ENCODE measurements around the gene DCDC2. TPM values are rescaled to one million over a fixed set of nuclear protein-coding genes. Genes with fewer than 3 reads are reported as not detected.
"Not testable (repeated sequence)": the region's sequence is repeated elsewhere in the genome, so short reads cannot be mapped to it uniquely, and the experiment has no call there.

DCDC2 gene
- total RNA-seq, 2 experiments from 2014 or later, result not detected

GRCh38 chr6:24329451-24329850 lies 28.4 kb downstream of the DCDC2 start:
- Mint-ChIP-seq H3K27ac (no peak overlapping the region), H3K9me3 (no peaks in the 10 kb centered on the region), H3K27me3 (peaks cover 17% of the 10 kb centered on the region), H3K4me1 (no peaks in the 10 kb centered on the region), H3K4me3 (no peak overlapping the region), H3K36me3 (ENCODE audit: low read depth) (no peaks in the 10 kb centered on the region)
- ChIA-PET POLR2A (no interaction called here), CTCF (no interaction called here)
- DNase-seq, result no peak

DNA sequence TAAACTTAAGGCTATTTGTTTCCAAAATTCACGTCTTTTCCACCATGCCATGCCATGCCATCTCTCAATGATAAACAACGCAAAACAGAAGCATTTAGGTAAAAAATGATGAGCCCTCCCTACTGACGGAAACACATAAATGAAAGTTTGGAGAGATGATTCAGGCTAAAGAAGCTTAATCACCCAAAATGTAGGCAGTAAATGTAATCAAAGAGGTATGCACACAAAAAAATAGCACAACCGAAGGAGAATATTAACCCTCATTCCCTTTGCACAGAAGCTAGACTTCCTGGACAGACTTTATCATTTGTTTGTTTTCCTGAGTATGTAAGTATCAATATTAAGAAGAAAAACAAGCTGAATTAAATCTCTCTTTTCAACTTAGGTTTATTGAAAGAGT lies 28.8 kb downstream of the DCDC2 start:
- Mint-ChIP-seq H3K9me3 (no peaks in the 10 kb centered on the region), H3K4me3 (no peak overlapping the region), H3K27ac (no peak overlapping the region), H3K27me3 (peaks cover 18% of the 10 kb centered on the region), H3K4me1 (no peaks in the 10 kb centered on the region), H3K36me3 (ENCODE audit: low read depth) (no peaks in the 10 kb centered on the region)
- ChIA-PET POLR2A (no interaction called here), CTCF (no interaction called here)
- no peak for DNase-seq

DNA sequence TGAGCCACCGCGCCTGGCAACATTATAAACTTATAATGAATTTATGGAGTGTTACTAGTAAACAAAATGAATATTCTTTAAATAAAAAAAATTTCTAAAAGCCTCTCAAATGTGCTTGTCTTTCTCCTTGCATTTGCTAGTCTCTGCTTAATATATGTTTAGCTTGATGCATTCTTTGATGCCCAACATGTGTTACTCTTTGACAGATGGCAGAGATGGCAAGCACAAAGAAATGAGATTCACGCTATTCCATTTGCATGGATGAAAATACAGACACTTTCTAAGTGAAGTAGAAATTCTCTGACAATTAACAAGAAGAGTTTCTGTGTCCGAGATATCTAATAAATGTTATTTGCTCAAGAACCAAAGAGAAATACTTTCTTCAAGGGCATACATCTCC lies 30.1 kb downstream of the DCDC2 start:
- H3K4me1 Mint-ChIP-seq, result no peaks in the 10 kb centered on the region
- H3K4me3 Mint-ChIP-seq, result no peak overlapping the region

DNA sequence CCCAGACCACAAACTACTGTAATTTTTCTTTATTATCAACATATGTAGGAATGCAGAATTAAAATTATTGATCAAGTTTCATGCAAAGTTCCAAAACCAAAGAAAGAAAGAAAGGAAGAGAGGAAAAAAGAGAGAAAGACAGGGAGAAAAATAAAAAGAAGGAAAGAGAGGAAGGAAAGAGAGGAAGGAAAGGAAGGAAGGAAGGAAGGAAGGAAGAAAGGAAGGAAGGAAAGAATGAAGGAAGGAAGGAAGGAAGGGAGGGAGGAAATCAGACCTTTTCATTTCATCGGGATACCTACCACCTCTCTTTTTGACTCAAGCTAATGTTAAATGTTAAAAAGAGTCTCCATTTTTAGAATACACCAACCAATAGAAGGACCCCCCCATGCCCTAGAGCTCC lies 31.9 kb downstream of the DCDC2 start:
- H3K27ac Mint-ChIP-seq, result no peak overlapping the region
- no peak overlapping the region for H3K4me3 Mint-ChIP-seq
- ChIA-PET POLR2A (interaction anchor here (0.6 kb wide), 1 partner anchor 62 kb away, joined by 3 read pairs; no protein-coding TSS in a partner anchor), CTCF (no interaction called here)
- H3K4me1 Mint-ChIP-seq, result no peaks in the 10 kb centered on the region
- peaks cover 18% of the 10 kb centered on the region for H3K27me3 Mint-ChIP-seq
- no peaks in the 10 kb centered on the region for H3K9me3 Mint-ChIP-seq
- DNase-seq, result no peak
- no peaks in the 10 kb centered on the region for H3K36me3 Mint-ChIP-seq (ENCODE audit: low read depth)

More for the DNA sequence above, 30.1 kb downstream of the DCDC2 start:
- Mint-ChIP-seq H3K36me3 (ENCODE audit: low read depth) (no peaks in the 10 kb centered on the region), H3K27me3 (peaks cover 17% of the 10 kb centered on the region), H3K27ac (no peak overlapping the region), H3K9me3 (no peaks in the 10 kb centered on the region)
- CTCF ChIA-PET, result no interaction called here
- no peak for DNase-seq
- POLR2A ChIA-PET, result no interaction called here

GRCh38 chr6:24324617-24325016 lies 33.2 kb downstream of the DCDC2 start:
- Mint-ChIP-seq H3K4me1 (no peaks in the 10 kb centered on the region), H3K9me3 (no peaks in the 10 kb centered on the region), H3K36me3 (ENCODE audit: low read depth) (no peaks in the 10 kb centered on the region), H3K27ac (no peak overlapping the region), H3K27me3 (peaks cover 23% of the 10 kb centered on the region), H3K4me3 (no peak overlapping the region)
- DNase-seq, result no peak
- ChIA-PET CTCF (interaction anchor here (1.5 kb wide), 1 partner anchor 9 kb away, joined by 3 read pairs; no protein-coding TSS in a partner anchor), POLR2A (no interaction called here)

GRCh38 chr6:24323632-24324337 lies 34.1 kb downstream of the DCDC2 start:
- CTCF ChIA-PET, result interaction anchor here (1.5 kb wide), 1 partner anchor 10 kb away, joined by 3 read pairs; no protein-coding TSS in a partner anchor
- Mint-ChIP-seq H3K9me3 (no peaks in the 10 kb centered on the region), H3K4me3 (no peak overlapping the region), H3K27me3 (peaks cover 23% of the 10 kb centered on the region), H3K27ac (no peak overlapping the region), H3K36me3 (ENCODE audit: low read depth) (no peaks in the 10 kb centered on the region), H3K4me1 (no peaks in the 10 kb centered on the region)
- POLR2A ChIA-PET, result no interaction called here
- DNase-seq, result no peak

GRCh38 chr6:24322924-24323323 lies 34.9 kb downstream of the DCDC2 start:
- H3K36me3 Mint-ChIP-seq (ENCODE audit: low read depth), result no peaks in the 10 kb centered on the region
- CTCF ChIA-PET, result no interaction called here
- H3K9me3 Mint-ChIP-seq, result no peaks in the 10 kb centered on the region
- H3K4me3 Mint-ChIP-seq, result no peak overlapping the region
- H3K27ac Mint-ChIP-seq, result no peak overlapping the region
- H3K4me1 Mint-ChIP-seq, result no peaks in the 10 kb centered on the region
- POLR2A ChIA-PET, result no interaction called here
- peaks cover 23% of the 10 kb centered on the region for H3K27me3 Mint-ChIP-seq
- no peak for DNase-seq

GRCh38 chr6:24322446-24322845 lies 35.4 kb downstream of the DCDC2 start:
- peaks cover 23% of the 10 kb centered on the region for H3K27me3 Mint-ChIP-seq
- H3K36me3 Mint-ChIP-seq (ENCODE audit: low read depth); POLR2A ChIA-PET; H3K27ac Mint-ChIP-seq; DNase-seq; H3K9me3 Mint-ChIP-seq; H3K4me3 Mint-ChIP-seq; CTCF ChIA-PET; H3K4me1 Mint-ChIP-seq: not testable (repeated sequence)

DNA sequence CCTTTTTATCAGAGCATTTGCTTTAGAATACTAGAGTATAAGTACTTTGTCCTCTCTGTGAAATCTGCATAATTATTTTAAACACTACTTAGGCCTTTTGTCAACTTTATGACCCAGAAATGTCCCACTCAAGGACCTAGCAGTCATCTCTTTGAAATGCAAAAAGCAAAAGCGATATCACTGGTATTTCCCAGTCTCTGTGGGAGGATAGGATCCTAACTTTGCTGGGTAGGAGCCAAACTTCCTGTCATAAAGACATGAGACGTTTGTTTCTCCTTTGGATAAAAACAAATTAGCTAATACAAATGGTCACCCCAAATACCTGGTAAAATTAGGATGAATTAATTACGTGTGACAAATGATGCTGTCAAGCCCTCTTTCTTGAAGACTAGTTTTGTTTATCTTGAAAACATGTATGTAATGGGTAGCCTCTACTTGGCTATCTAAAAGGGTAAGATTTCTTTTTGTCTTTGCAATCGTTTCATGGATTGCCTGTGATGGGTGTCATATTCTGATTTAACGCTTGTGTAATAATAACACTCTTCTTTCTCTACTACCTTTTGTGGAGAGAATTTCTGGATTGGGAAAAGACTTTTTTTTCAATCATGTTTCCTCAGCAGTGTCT lies 36.2 kb downstream of the DCDC2 start:
- H3K27me3 Mint-ChIP-seq, result peaks cover 23% of the 10 kb centered on the region
- H3K9me3 Mint-ChIP-seq, result no peaks in the 10 kb centered on the region
- H3K4me3 Mint-ChIP-seq, result no peak overlapping the region
- H3K4me1 Mint-ChIP-seq, result no peaks in the 10 kb centered on the region
- POLR2A ChIA-PET, result no interaction called here
- no peak overlapping the region for H3K27ac Mint-ChIP-seq
- CTCF ChIA-PET, result no interaction called here
- no peaks in the 10 kb centered on the region for H3K36me3 Mint-ChIP-seq (ENCODE audit: low read depth)
- DNase-seq, result no peak

GRCh38 chr6:24313251-24314141 lies 44.4 kb downstream of the DCDC2 start:
- H3K27me3 Mint-ChIP-seq, result peaks cover 16% of the 10 kb centered on the region
- CTCF ChIA-PET, result no interaction called here
- DNase-seq, result no peak
- H3K36me3 Mint-ChIP-seq (ENCODE audit: low read depth), result no peaks in the 10 kb centered on the region
- H3K4me1 Mint-ChIP-seq, result no peaks in the 10 kb centered on the region
- POLR2A ChIA-PET, result no interaction called here
- H3K9me3 Mint-ChIP-seq, result peaks cover 4% of the 10 kb centered on the region
- no peak overlapping the region for H3K27ac Mint-ChIP-seq
- no peak overlapping the region for H3K4me3 Mint-ChIP-seq

DNA sequence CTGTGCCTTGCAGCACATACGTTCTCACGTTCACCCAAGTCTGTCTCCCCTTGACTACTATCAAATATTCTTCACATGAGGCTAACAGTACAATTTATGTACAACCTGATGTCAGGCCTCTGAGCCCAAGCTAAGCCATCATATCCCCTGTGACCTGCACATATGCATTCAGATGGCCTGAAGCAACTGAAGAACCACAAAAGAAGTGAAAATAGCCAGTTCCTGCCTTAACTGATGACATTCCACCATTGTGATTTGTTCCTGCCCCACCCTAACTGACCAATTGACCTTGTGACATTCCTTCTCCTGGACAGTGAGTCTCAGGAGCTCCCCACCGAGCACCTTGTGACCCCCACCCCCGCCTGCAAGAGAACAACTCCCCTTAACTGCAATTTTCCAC lies 46.1 kb downstream of the DCDC2 start:
- H3K27ac Mint-ChIP-seq; H3K4me1 Mint-ChIP-seq; CTCF ChIA-PET; H3K9me3 Mint-ChIP-seq; H3K36me3 Mint-ChIP-seq (ENCODE audit: low read depth); POLR2A ChIA-PET; DNase-seq; H3K4me3 Mint-ChIP-seq: not testable (repeated sequence)
- peaks cover 21% of the 10 kb centered on the region for H3K27me3 Mint-ChIP-seq

GRCh38 chr6:24307881-24308280 lies 50.0 kb downstream of the DCDC2 start:
- DNase-seq, result no peak
- Mint-ChIP-seq H3K9me3 (peaks cover 4% of the 10 kb centered on the region), H3K27ac (no peak overlapping the region), H3K36me3 (ENCODE audit: low read depth) (no peaks in the 10 kb centered on the region), H3K4me1 (no peaks in the 10 kb centered on the region), H3K4me3 (no peak overlapping the region), H3K27me3 (peaks cover 16% of the 10 kb centered on the region)
- ChIA-PET POLR2A (no interaction called here), CTCF (interaction anchor here (0.6 kb wide), 1 partner anchor 10 kb away, joined by 3 read pairs; no protein-coding TSS in a partner anchor)

DNA sequence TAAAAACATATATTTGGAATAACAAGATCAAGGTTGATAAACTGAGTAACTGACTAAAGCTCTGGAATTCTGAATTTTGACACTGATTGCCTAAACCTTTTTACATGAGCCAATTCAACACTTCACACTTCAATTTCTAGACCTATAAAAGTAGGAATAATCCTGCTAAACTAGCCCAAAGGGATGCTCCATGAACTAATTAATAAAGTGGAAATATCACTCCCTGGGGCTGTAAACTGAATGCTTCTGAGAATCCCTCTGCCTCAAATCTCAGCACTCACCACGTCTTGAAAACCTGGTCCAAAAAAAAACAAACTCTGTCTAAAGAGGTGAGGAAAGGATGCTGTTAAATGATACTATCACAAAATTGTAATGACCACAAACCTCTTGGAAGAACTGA lies 50.9 kb downstream of the DCDC2 start:
- CTCF ChIA-PET, result no interaction called here
- POLR2A ChIA-PET, result no interaction called here
- no peaks in the 10 kb centered on the region for H3K36me3 Mint-ChIP-seq (ENCODE audit: low read depth)
- H3K9me3 Mint-ChIP-seq, result peaks cover 4% of the 10 kb centered on the region
- H3K4me3 Mint-ChIP-seq, result no peak overlapping the region
- no peak overlapping the region for H3K27ac Mint-ChIP-seq
- no peaks in the 10 kb centered on the region for H3K4me1 Mint-ChIP-seq
- no peak for DNase-seq
- H3K27me3 Mint-ChIP-seq, result peaks cover 16% of the 10 kb centered on the region
